H1 (cell line): ENCODE measurements around the gene TTC38. TPM values are rescaled to one million over a fixed set of nuclear protein-coding genes. Genes with fewer than 3 reads are reported as not detected.

Experiments used
- CTCF ChIA-PET: fragments of 300-600 bp; sonication (Branson Sonifier 250); formaldehyde crosslinking; loops from one replicate; lab custom pipeline; 2021; ENCODE audit not compliant: partially characterized antibody; lab: Charles Lee
- POLR2A ChIA-PET: fragments of 300-600 bp; sonication (Branson Sonifier 250); formaldehyde crosslinking; loops from one replicate; lab custom pipeline; 2021; ENCODE audit warnings: inconsistent platforms; ENCODE audit not compliant: partially characterized antibody; lab: Charles Lee
- DNase-seq, 2 experiments: peaks; one replicate each; pipeline versions ENCODE4 v3.0.0 to v3.0.0-alpha.2; 2010 to 2022; ENCODE audit warnings: low spot score in 2 of 2, low read depth in 1 of 2, mixed read lengths in 1 of 2
- FAIRE-seq: peaks from 2 replicates; lab custom pipeline; 2011; peaks lifted over from hg19 to GRCh38; lab: Jason Lieb, UNC
- H2AFZ ChIP-seq: 2 replicates; pipeline ENCODE4 v1.8.1; 2012; ENCODE audit warnings: low read length, inconsistent platforms
- H2AK5ac ChIP-seq: 2 replicates; pipeline ENCODE4 v1.6.1; 2013; ENCODE audit warnings: low read depth, low read length
- H2BK120ac ChIP-seq: replicated peaks from 2 replicates; pipeline ENCODE3; 2013; ENCODE audit warnings: low read depth, low read length, inconsistent platforms
- H2BK12ac ChIP-seq: 2 replicates; pipeline ENCODE4 v1.6.1; 2013; ENCODE audit warnings: low read depth, low read length
- H2BK15ac ChIP-seq: 2 replicates; pipeline ENCODE4 v1.6.1; 2013; ENCODE audit warnings: low read length
- H2BK20ac ChIP-seq: 2 replicates; pipeline ENCODE4 v1.6.1; 2013; ENCODE audit warnings: low read length
- H2BK5ac ChIP-seq: 2 replicates; pipeline ENCODE4 v1.6.1; 2013; ENCODE audit warnings: low read depth, low read length
- H3K14ac ChIP-seq: 2 replicates; pipeline ENCODE4 v1.6.1; 2013; ENCODE audit warnings: inconsistent platforms; ENCODE audit not compliant: insufficient read length
- H3K18ac ChIP-seq: 2 replicates; pipeline ENCODE4 v1.6.1; 2013; ENCODE audit warnings: low read length; ENCODE audit errors: extremely low read depth
- H3K23ac ChIP-seq: 2 replicates; pipeline ENCODE4 v1.6.1; 2013; ENCODE audit warnings: inconsistent platforms; ENCODE audit not compliant: insufficient read length
- H3K23me2 ChIP-seq: 2 replicates; pipeline ENCODE4 v1.6.1; 2013; ENCODE audit warnings: low read depth, low read length
- H3K27ac ChIP-seq: 2 replicates; pipeline ENCODE4 v1.6.1; 2011; ENCODE audit warnings: low read depth, low read length, inconsistent platforms
- H3K27me3 ChIP-seq, 4 experiments: replicated peaks in 1 of 4; 1 replicate in 1 of 4; 2 replicates in 3 of 4; pipeline versions ENCODE4 v1.6.1 to v1.8.1; 2011 to 2013; ENCODE audit warnings: low read length in 3 of 4, mild to moderate bottlenecking in 3 of 4, inconsistent platforms in 2 of 4, mixed read lengths in 2 of 4, moderate library complexity in 1 of 4; ENCODE audit not compliant: control insufficient read depth in 3 of 4, insufficient read depth in 3 of 4; ENCODE audit errors: extremely low read depth in 1 of 4
- H3K36me3 ChIP-seq, 4 experiments: 2 replicates each; pipeline versions ENCODE4 v1.6.1 to v1.8.1; 2011 to 2013; ENCODE audit warnings: mild to moderate bottlenecking in 4 of 4, low read length in 3 of 4, moderate library complexity in 2 of 4, control low read depth in 1 of 4, inconsistent platforms in 1 of 4; ENCODE audit not compliant: insufficient read depth in 4 of 4, control insufficient read depth in 2 of 4
- H3K4ac ChIP-seq: replicated peaks from 2 replicates; pipeline ENCODE3; 2013; ENCODE audit warnings: low read length, low read depth, mixed read lengths, inconsistent platforms; ENCODE audit not compliant: insufficient read length
- H3K4me1 ChIP-seq, 4 experiments: replicated peaks in 1 of 4; 1 replicate in 1 of 4; 2 replicates in 3 of 4; pipeline versions ENCODE4 v1.6.1 to v1.8.1; 2011 to 2013; ENCODE audit warnings: low read length in 3 of 4, inconsistent platforms in 2 of 4, mixed read lengths in 1 of 4; ENCODE audit not compliant: insufficient read depth in 4 of 4, control insufficient read depth in 3 of 4
- H3K4me2 ChIP-seq, 2 experiments: 2 replicates each; pipeline versions ENCODE4 v1.6.1 to v1.8.1; 2011 to 2013; ENCODE audit warnings: low read depth in 2 of 2, low read length in 2 of 2, control low read depth in 1 of 2, inconsistent platforms in 1 of 2, mild to moderate bottlenecking in 1 of 2; ENCODE audit not compliant: insufficient read depth in 1 of 2
- H3K4me3 ChIP-seq, 4 experiments: fragments of 200-600, 300-600 bp in 1 of 4; sonication (generic), shearing (Covaris generic), sonication (Bioruptor Twin) in 1 of 4; 2 replicates each; pipeline versions ENCODE4 v1.5.1 to v1.8.1; 2011 to 2016; ENCODE audit warnings: low read length in 4 of 4, low read depth in 3 of 4, control low read depth in 2 of 4, inconsistent platforms in 2 of 4, mild to moderate bottlenecking in 2 of 4, mixed read lengths in 1 of 4, moderate library complexity in 1 of 4; ENCODE audit not compliant: insufficient read depth in 2 of 4; ENCODE audit errors: extremely low read depth in 1 of 4
- H3K56ac ChIP-seq: replicated peaks from 2 replicates; pipeline ENCODE3; 2013; ENCODE audit warnings: low read depth, mild to moderate bottlenecking, mixed read lengths, low read length, inconsistent platforms; ENCODE audit not compliant: insufficient read length
- H3K79me1 ChIP-seq: 2 replicates; pipeline ENCODE4 v1.6.1; 2013; ENCODE audit warnings: low read depth, low read length, control low read depth
- H3K79me2 ChIP-seq, 2 experiments: 2 replicates each; pipeline versions ENCODE4 v1.6.1 to v1.8.1; 2012 to 2013; ENCODE audit warnings: low read length in 2 of 2, mild to moderate bottlenecking in 2 of 2, inconsistent platforms in 1 of 2; ENCODE audit not compliant: insufficient read depth in 2 of 2, control insufficient read depth in 1 of 2
- H3K9ac ChIP-seq, 4 experiments: replicated peaks in 1 of 4; 1 replicate in 1 of 4; 2 replicates in 3 of 4; pipeline versions ENCODE4 v1.6.1 to v1.8.1; 2011 to 2013; ENCODE audit warnings: low read depth in 3 of 4, low read length in 3 of 4, control low read depth in 2 of 4, mild to moderate bottlenecking in 2 of 4, moderate library complexity in 2 of 4, inconsistent platforms in 1 of 4; ENCODE audit errors: extremely low read depth in 1 of 4
- H3K9me3 ChIP-seq, 2 experiments: 2 replicates each; pipeline versions ENCODE4 v1.6.1 to v1.8.1; 2012 to 2013; ENCODE audit warnings: mild to moderate bottlenecking in 2 of 2, moderate library complexity in 2 of 2, control low read depth in 1 of 2, inconsistent platforms in 1 of 2, low read depth in 1 of 2, low read length in 1 of 2, mixed read lengths in 1 of 2; ENCODE audit not compliant: insufficient read depth in 2 of 2
- H4K20me1 ChIP-seq, 2 experiments: replicated peaks in 1 of 2; 2 replicates each; pipeline versions ENCODE3 to v1.8.1; 2011 to 2013; ENCODE audit warnings: inconsistent platforms in 2 of 2, low read length in 2 of 2, mild to moderate bottlenecking in 1 of 2; ENCODE audit not compliant: insufficient read depth in 2 of 2, control insufficient read depth in 1 of 2
- H4K5ac ChIP-seq: 2 replicates; pipeline ENCODE4 v1.6.1; 2013; ENCODE audit warnings: low read length, low read depth, mixed read lengths, inconsistent platforms; ENCODE audit not compliant: insufficient read length
- H4K8ac ChIP-seq: 2 replicates; pipeline ENCODE4 v1.8.0; 2013; ENCODE audit warnings: mild to moderate bottlenecking, moderate library complexity, low read length, inconsistent platforms; ENCODE audit not compliant: insufficient read depth; ENCODE audit errors: extremely low read depth
- H4K91ac ChIP-seq: replicated peaks from 2 replicates; pipeline ENCODE3; 2013; ENCODE audit warnings: low read length, mixed read lengths, inconsistent platforms; ENCODE audit not compliant: insufficient read length
- SIX5 ChIP-seq: IDR thresholded peaks from 2 replicates; pipeline ENCODE4 v1.6.1; 2011; ENCODE audit warnings: mild to moderate bottlenecking, low read depth, low read length
- SUZ12 ChIP-seq: fragments of 200-600 bp; sonication (generic); IDR thresholded peaks from 2 replicates; pipeline ENCODE4 v1.6.1; 2012; ENCODE audit warnings: mild to moderate bottlenecking, inconsistent platforms, low read length, moderate library complexity, mixed read lengths
- WGBS, 2 experiments: shearing (Covaris generic) in 1 of 2; methylation state at CpG; one replicate each; pipeline versions ENCODE4 v1.1.6 to v1.1.7; 2013 to 2015; ENCODE audit warnings: low lambda C conversion rate in 2 of 2, mixed read lengths in 2 of 2, inconsistent platforms in 1 of 2, low coverage in 1 of 2, missing lambda C conversion rate in 1 of 2; ENCODE audit not compliant: insufficient replicate concordance in 2 of 2, insufficient coverage in 1 of 2, insufficient read length in 1 of 2; ENCODE audit errors: extremely low coverage in 1 of 2, missing lambda C conversion rate in 1 of 2; 5-methylcytosine and 5-hydroxymethylcytosine counted together
- polyA plus RNA-seq, 7 experiments: library from polyadenylated mRNA; depleted of rRNA in 3 of 7; stranded (reverse) in 5 of 7; unstranded in 2 of 7; fragments of >200 nt in 5 of 7; fragments of 200-250 nt in 2 of 7; gene quantifications; 1 replicate in 5 of 7; 2 replicates in 1 of 7; 4 replicates in 1 of 7; pipeline versions ENCODE4 v1.2.1 to v1.2.3, GENCODE V29; 2011 to 2013; ENCODE audit warnings: missing spikeins in 2 of 7, mixed read lengths in 2 of 7
- total RNA-seq: library from RNA; stranded (reverse); fragmentation: NEBNext Ultra II Directional; extraction: Animal tissue kit (Norgen Biotek cat#: 25700); gene quantifications from 2 replicates; pipeline ENCODE4 v1.2.1, GENCODE V29; 2021

The TTC38 gene
- total and polyA plus RNA-seq, 2 of the 8 experiments (the other 6 are each of a cell fraction or from before 2014, with no cell fraction given) = 25.3 to 34.8 TPM

DNA sequence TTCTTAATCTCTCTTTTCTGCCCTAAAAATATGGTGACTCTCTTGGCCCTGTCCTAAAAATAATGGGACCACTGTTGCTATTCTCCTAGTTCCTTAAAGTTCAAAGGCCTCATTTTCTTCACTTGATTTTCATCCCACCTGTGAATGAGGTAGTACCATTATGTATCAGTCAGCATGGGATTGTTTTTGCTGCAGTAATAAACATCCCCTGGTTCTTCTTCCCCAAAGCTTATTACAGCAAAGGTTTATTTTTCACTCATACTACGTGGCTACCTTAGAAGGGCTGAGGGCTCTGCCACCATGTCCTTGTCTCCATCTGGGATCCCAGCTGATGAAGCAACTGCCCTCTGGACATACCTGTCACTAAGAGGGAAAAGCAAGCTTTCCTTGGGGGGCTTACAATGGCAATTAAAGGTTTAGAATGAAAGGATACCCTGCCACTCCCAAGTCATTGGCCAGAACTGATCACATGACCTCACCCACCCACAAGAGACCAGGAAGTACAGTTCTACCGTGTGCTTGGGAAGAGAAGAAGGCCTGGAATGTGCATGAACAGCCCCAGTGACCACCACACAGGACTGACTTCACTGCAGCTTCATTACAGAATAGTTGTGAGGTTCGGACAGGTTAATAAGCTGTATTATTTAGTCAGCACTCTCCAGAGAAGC lies 7.8 kb downstream of the TTC38 start:
- no peak overlapping the region for H2BK20ac ChIP-seq
- no peaks in the 10 kb centered on the region for H3K23me2 ChIP-seq
- H2AFZ ChIP-seq = no peak overlapping the region
- no peak overlapping the region for H3K4me3 ChIP-seq
- H3K56ac ChIP-seq = no peak overlapping the region
- no peak overlapping the region for H3K9ac ChIP-seq
- no peak overlapping the region for H3K27ac ChIP-seq
- peaks cover 0 to 5% of the 10 kb centered on the region in 2 experiments for H4K20me1 ChIP-seq
- no peak overlapping the region for H3K4me2 ChIP-seq
- WGBS, 2 experiments = 83% methylated on average over 3 of the region's 3 CpGs; no CpG with 5 or more reads in 1 of the 2 experiments
- FAIRE-seq = no peak
- H2BK12ac ChIP-seq = no peak overlapping the region
- no peaks in the 10 kb centered on the region for H3K79me2 ChIP-seq
- no peak overlapping the region for H3K18ac ChIP-seq
- no peak overlapping the region for H4K91ac ChIP-seq
- TF ChIP-seq SIX5 (no peak), SUZ12 (no peak)
- TF ChIP-seq, all 59 proteins: peak for 0
- Histone ChIP-seq H3K23ac (no peak overlapping the region), H3K4ac (no peak overlapping the region), H3K79me1 (no peaks in the 10 kb centered on the region), H3K9me3 (no peaks in the 10 kb centered on the region), H3K27me3 (no peaks in the 10 kb centered on the region), H4K8ac (no peak overlapping the region), H2BK120ac (no peak overlapping the region), H4K5ac (no peak overlapping the region), H2BK15ac (no peak overlapping the region), H3K14ac (no peak overlapping the region), H2AK5ac (no peak overlapping the region), H2BK5ac (no peak overlapping the region), H3K36me3 (peaks cover 6 to 16% (median 12%) of the 10 kb centered on the region in 4 experiments; a peak in 5 of 8 replicates), H3K4me1 (no peaks in the 10 kb centered on the region)
- CTCF ChIA-PET = interaction anchor here (1.3 kb wide), 1 partner anchor 12 kb away, joined by 3 read pairs; the partner anchor contains the start of gene PKDREJ
- POLR2A ChIA-PET = interaction anchor here (2.2 kb wide), 1 partner anchor 8 kb away, joined by 7 read pairs; the partner anchor contains the start of gene TTC38
- DNase-seq = no peak
